PC-9 (cell line): ENCODE data around the gene STK24. TPM values are rescaled to one million over a fixed set of nuclear protein-coding genes. Genes with fewer than 3 reads are reported as not detected.

Source experiments
- BruUV-seq: library from RNA; stranded (reverse); fragments of 400-500 nt; replicated peaks from 2 replicates; lab custom pipeline; 2021; lab: Mats Ljungman, UMichigan
- CTCF ChIA-PET: fragments of 300-600 bp; sonication (Branson Sonifier 250); formaldehyde crosslinking; loops from one replicate; lab custom pipeline; 2022; ENCODE audit warnings: antibody characterized with exemption; lab: Charles Lee
- POLR2A ChIA-PET: fragments of 300-600 bp; sonication (Branson Sonifier 250); formaldehyde crosslinking; loops from one replicate; lab custom pipeline; 2022; ENCODE audit warnings: antibody characterized with exemption; ENCODE audit not compliant: unreplicated experiment; lab: Charles Lee
- DNase-seq, 2 experiments: peaks; one replicate each; pipeline versions ENCODE4 v3.0.0 to v3.0.0-alpha.2; 2015 to 2022; ENCODE audit warnings: mixed read lengths in 1 of 2
- H2AFZ ChIP-seq: fragments of 200-600 bp; sonication (generic); 2 replicates; pipeline ENCODE4 v1.8.1; 2017; ENCODE audit warnings: antibody characterized with exemption
- H3F3A ChIP-seq: fragments of 200-600 bp; sonication (generic); 2 replicates; pipeline ENCODE4 v1.8.1; 2017; ENCODE audit warnings: antibody characterized with exemption, mild to moderate bottlenecking, low read depth; ENCODE audit not compliant: insufficient read depth
- H3K27ac ChIP-seq: fragments of 200-600 bp; sonication (generic); 2 replicates; pipeline ENCODE4 v1.6.1; 2016; ENCODE audit warnings: mixed run types
- H3K27me3 ChIP-seq: fragments of 200-600 bp; sonication (generic); 2 replicates; pipeline ENCODE4 v1.6.1; 2016; ENCODE audit warnings: low read depth, mixed run types; ENCODE audit not compliant: insufficient read depth
- H3K36me3 ChIP-seq: fragments of 200-600 bp; sonication (generic); 2 replicates; pipeline ENCODE4 v1.6.1; 2016; ENCODE audit warnings: low read depth, mixed run types
- H3K4me1 ChIP-seq: fragments of 200-600 bp; sonication (generic); replicated peaks from 2 replicates; pipeline ENCODE4 v1.6.1; 2016; ENCODE audit warnings: mixed run types; ENCODE audit not compliant: insufficient read depth
- H3K4me2 ChIP-seq: fragments of 200-600 bp; sonication (generic); 2 replicates; pipeline ENCODE4 v1.6.1; 2017; ENCODE audit warnings: mixed run types
- H3K4me3 ChIP-seq: fragments of 200-600 bp; sonication (generic); 2 replicates; pipeline ENCODE4 v1.6.1; 2016; ENCODE audit warnings: mixed run types
- H3K79me2 ChIP-seq: fragments of 200-600 bp; sonication (generic); 2 replicates; pipeline ENCODE4 v1.6.1; 2017; ENCODE audit warnings: low read depth, mixed run types
- H3K9me2 ChIP-seq: fragments of 200-600 bp; sonication (generic); 2 replicates; pipeline ENCODE4 v1.8.1; 2017; ENCODE audit warnings: mild to moderate bottlenecking; ENCODE audit not compliant: insufficient read depth
- H3K9me3 ChIP-seq: fragments of 200-600 bp; sonication (generic); 2 replicates; pipeline ENCODE4 v1.8.1; 2016; ENCODE audit warnings: low read depth; ENCODE audit not compliant: insufficient read depth
- H4K20me1 ChIP-seq: fragments of 200-600 bp; sonication (generic); 2 replicates; pipeline ENCODE4 v1.8.1; 2017; ENCODE audit not compliant: insufficient read depth
- EZH2 ChIP-seq: fragments of 200-600 bp; sonication (generic); IDR thresholded peaks from 2 replicates; pipeline ENCODE4 v1.8.0; 2017; ENCODE audit warnings: antibody characterized with exemption, low read depth
- intact Hi-C: fragments of 100-400 bp; cut with micrococcal nuclease; formaldehyde crosslinking; loops from one replicate; pipeline ENCODE4 v1.10.0; 2022; ENCODE audit not compliant: unreplicated experiment
- total RNA-seq: library from RNA; stranded (reverse); gene quantifications from 2 replicates; pipeline ENCODE4 v1.2.3, GENCODE V29; 2021
- TF ChIP-seq, protein P1 (sequence below): fragments of 200-600 bp; sonication (generic); conservative IDR thresholded peaks from 2 replicates; pipeline ENCODE4 v1.6.1; 2017; ENCODE audit warnings: mixed run types, antibody characterized with exemption, mild to moderate bottlenecking, moderate library complexity

The STK24 gene
- total RNA-seq, 1 experiment from 2014 or later: 134 TPM

DNA sequence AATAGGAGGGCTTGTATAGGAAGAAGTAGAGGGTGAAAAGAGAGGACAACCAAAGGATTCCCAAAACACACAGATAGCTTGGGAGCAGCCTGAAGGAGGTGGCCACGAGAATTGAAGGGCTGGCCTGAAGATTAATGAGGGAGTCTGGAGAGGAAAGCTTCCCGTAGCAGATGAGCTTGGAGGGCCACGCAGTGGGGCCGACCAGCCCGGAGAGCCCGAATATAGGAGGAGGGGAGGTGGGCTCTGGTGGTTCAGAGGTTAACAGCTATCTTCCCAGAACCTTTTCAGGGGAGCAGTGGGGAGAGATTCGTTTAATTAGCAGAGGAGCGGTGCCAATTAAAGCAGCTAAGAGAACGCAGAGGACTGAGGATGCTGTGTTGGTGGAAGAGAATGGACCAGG, 154.9 kb downstream of the STK24 start:
- peaks cover 6% of the 10 kb centered on the region for H3F3A ChIP-seq
- no peak overlapping the region for H3K4me2 ChIP-seq
- no peaks in the 10 kb centered on the region for H3K79me2 ChIP-seq
- H3K4me1 ChIP-seq: peaks cover 9% of the 10 kb centered on the region
- H3K4me3 ChIP-seq: no peak overlapping the region
- no peak for DNase-seq
- no peak overlapping the region for H2AFZ ChIP-seq
- H4K20me1 ChIP-seq: no peaks in the 10 kb centered on the region
- no peak overlapping the region for H3K27ac ChIP-seq
- no peaks in the 10 kb centered on the region for H3K27me3 ChIP-seq
- intact Hi-C loops: no loop called here
- CTCF ChIA-PET: interaction anchor here (0.6 kb wide), 1 partner anchor 57 kb away, joined by 4 read pairs; no protein-coding TSS in a partner anchor
- H3K9me2 ChIP-seq: no peaks in the 10 kb centered on the region
- no TSS peak for BruUV-seq
- H3K36me3 ChIP-seq: no peaks in the 10 kb centered on the region; the same call in none of the 2 replicates
- TF ChIP-seq EZH2: no peak
- TF ChIP-seq, protein P1, sequence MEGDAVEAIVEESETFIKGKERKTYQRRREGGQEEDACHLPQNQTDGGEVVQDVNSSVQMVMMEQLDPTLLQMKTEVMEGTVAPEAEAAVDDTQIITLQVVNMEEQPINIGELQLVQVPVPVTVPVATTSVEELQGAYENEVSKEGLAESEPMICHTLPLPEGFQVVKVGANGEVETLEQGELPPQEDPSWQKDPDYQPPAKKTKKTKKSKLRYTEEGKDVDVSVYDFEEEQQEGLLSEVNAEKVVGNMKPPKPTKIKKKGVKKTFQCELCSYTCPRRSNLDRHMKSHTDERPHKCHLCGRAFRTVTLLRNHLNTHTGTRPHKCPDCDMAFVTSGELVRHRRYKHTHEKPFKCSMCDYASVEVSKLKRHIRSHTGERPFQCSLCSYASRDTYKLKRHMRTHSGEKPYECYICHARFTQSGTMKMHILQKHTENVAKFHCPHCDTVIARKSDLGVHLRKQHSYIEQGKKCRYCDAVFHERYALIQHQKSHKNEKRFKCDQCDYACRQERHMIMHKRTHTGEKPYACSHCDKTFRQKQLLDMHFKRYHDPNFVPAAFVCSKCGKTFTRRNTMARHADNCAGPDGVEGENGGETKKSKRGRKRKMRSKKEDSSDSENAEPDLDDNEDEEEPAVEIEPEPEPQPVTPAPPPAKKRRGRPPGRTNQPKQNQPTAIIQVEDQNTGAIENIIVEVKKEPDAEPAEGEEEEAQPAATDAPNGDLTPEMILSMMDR: no peak
- POLR2A ChIA-PET: no interaction called here
- H3K9me3 ChIP-seq: no peaks in the 10 kb centered on the region

DNA sequence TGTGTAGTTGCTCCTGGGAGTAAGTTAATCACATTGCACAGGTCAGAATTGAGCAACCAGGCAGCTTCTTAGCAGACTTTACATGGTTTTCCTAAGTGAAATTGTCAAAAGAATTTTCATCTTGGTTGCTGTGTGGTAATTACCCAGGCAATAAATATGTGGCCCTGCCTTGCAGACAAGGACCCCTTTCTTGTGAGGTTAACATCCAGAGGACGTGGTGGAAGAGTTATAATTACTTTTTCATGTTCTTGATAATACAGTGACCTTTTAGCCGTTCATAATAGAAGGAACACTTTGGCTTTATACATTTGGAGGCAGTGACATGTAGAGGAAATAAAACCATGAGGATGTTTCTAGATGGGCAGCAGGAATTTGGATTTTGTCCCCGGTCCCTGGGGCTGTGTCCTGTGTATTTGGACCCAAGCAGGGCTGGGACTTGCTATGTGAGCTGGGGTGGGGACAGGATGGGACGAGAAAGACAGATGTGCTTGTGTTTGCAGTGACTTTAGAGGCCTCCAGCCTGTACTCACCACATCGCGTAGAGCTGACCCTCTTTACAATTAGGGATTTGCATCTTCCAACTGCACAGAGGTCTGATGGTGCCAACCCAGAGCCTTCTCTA, 156.2 kb downstream of the STK24 start:
- intact Hi-C loops: no loop called here
- Histone ChIP-seq H3K4me3 (no peak overlapping the region), H3K9me3 (no peaks in the 10 kb centered on the region), H3K4me2 (no peak overlapping the region), H3K27me3 (no peaks in the 10 kb centered on the region), H3K9me2 (no peaks in the 10 kb centered on the region), H3K4me1 (peaks cover 21% of the 10 kb centered on the region), H4K20me1 (peaks cover 3% of the 10 kb centered on the region; the same call in 1 of the 2 replicates), H2AFZ (no peak overlapping the region), H3K36me3 (no peaks in the 10 kb centered on the region; the same call in none of the 2 replicates), H3K79me2 (no peaks in the 10 kb centered on the region), H3F3A (peaks cover 17% of the 10 kb centered on the region), H3K27ac (no peak overlapping the region)
- ChIA-PET POLR2A (no interaction called here), CTCF (no interaction called here)
- TF ChIP-seq, protein P1: no peak
- TF ChIP-seq EZH2: no peak
- DNase-seq: no peak
- no TSS peak for BruUV-seq

DNA sequence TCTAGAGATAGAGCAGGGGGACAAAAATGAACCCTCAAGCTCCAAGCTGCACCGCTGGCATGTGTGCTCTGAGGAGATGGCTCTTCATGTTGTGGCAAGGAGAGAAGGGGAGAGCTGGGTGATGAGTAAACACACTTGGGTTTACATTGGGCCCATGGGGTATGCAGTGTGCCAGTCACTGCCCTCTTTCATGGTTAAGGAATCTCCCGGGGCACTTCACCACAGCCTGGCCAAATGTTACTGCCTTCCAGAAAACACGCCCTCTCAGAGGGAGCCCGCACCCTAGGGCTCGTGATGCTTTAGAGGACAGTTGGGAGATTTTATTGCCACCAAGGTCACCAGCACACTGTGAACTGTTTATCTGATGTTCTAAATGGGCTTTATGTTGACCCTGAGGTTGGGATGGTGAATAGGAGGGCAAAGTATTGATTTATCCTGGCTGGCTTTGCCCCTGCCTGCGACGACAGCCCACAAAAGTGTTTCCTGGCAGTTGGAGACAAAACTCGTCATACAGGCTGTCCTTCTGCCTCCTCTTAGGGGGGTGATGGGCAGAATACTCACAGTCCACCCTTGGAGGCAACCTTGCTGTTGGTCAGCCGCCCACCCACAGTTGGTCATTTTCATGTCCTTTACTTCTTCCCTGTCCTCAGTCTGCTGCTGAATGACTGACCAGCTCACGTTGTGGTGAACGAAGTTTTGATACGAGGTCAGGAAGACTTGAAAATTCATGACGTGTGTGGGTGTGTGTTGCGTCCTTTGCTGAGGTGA, 156.9 kb downstream of the STK24 start:
- intact Hi-C loops: loop anchor here (5.0 kb wide), 2 partner anchors 278 to 563 kb away; partner anchors contain the start of gene FARP1
- BruUV-seq: no TSS peak
- Histone ChIP-seq H3K9me2 (no peaks in the 10 kb centered on the region), H3K27ac (no peak overlapping the region), H3K4me3 (no peak overlapping the region), H3K4me2 (no peak overlapping the region), H3K79me2 (no peaks in the 10 kb centered on the region), H3K4me1 (peaks cover 28% of the 10 kb centered on the region), H4K20me1 (peaks cover 3% of the 10 kb centered on the region; the same call in 1 of the 2 replicates), H2AFZ (no peak overlapping the region), H3K36me3 (no peaks in the 10 kb centered on the region; the same call in none of the 2 replicates), H3K27me3 (no peaks in the 10 kb centered on the region), H3F3A (peaks cover 21% of the 10 kb centered on the region), H3K9me3 (no peaks in the 10 kb centered on the region)
- no peak for DNase-seq
- TF ChIP-seq EZH2: no peak
- TF ChIP-seq, protein P1: no peak
- ChIA-PET POLR2A (no interaction called here), CTCF (no interaction called here)
